Mesendoderm (in vitro differentiated cells): ENCODE measurements around the gene SAP30BP.

Source experiments
- DNase-seq: peaks from one replicate; pipeline ENCODE4 v3.0.0; 2013
- H2AK5ac ChIP-seq: 2 replicates; pipeline ENCODE4 v1.6.1; 2013; ENCODE audit warnings: low read length, inconsistent platforms
- H2BK120ac ChIP-seq: 2 replicates; pipeline ENCODE4 v1.6.1; 2013; ENCODE audit warnings: low read depth, mild to moderate bottlenecking, low read length, moderate library complexity, mixed read lengths
- H2BK15ac ChIP-seq: replicated peaks from 2 replicates; pipeline ENCODE4 v1.6.1; 2013; ENCODE audit warnings: low read depth, mild to moderate bottlenecking, moderate library complexity
- H2BK5ac ChIP-seq: 2 replicates; pipeline ENCODE4 v1.6.1; 2013; ENCODE audit warnings: low read length, inconsistent platforms
- H3K18ac ChIP-seq: 2 replicates; pipeline ENCODE4 v1.6.1; 2013; ENCODE audit warnings: mild to moderate bottlenecking, low read length, mixed read lengths
- H3K23ac ChIP-seq: one replicate; pipeline ENCODE4 v1.6.1; 2013; ENCODE audit warnings: low read length
- H3K27ac ChIP-seq: 2 replicates; pipeline ENCODE4 v1.5.1; 2013; ENCODE audit warnings: low read depth, mild to moderate bottlenecking, inconsistent platforms, low read length, moderate library complexity
- H3K27me3 ChIP-seq: 2 replicates; pipeline ENCODE4 v1.6.1; 2013; ENCODE audit warnings: low read length, control low read depth, mild to moderate bottlenecking, inconsistent platforms; ENCODE audit not compliant: insufficient read depth, poor library complexity
- H3K36me3 ChIP-seq: 2 replicates; pipeline ENCODE4 v1.6.1; 2013; ENCODE audit warnings: low read length, inconsistent platforms; ENCODE audit not compliant: control insufficient read depth, insufficient read depth
- H3K4ac ChIP-seq: one replicate; pipeline ENCODE4 v1.6.1; 2013; ENCODE audit warnings: low read depth, mild to moderate bottlenecking, low read length, moderate library complexity
- H3K4me1 ChIP-seq: 2 replicates; pipeline ENCODE4 v1.6.1; 2013; ENCODE audit warnings: low read depth, low read length, inconsistent platforms; ENCODE audit not compliant: control insufficient read depth
- H3K4me2 ChIP-seq: 2 replicates; pipeline ENCODE4 v1.6.1; 2013; ENCODE audit warnings: low read length
- H3K4me3 ChIP-seq: 2 replicates; pipeline ENCODE4 v1.5.1; 2013; ENCODE audit warnings: mild to moderate bottlenecking, low read length
- H3K56ac ChIP-seq: one replicate; pipeline ENCODE4 v1.6.1; 2013; ENCODE audit warnings: low read length
- H3K79me1 ChIP-seq: 2 replicates; pipeline ENCODE4 v1.6.1; 2013; ENCODE audit warnings: low read length, inconsistent platforms
- H3K79me2 ChIP-seq: 2 replicates; pipeline ENCODE4 v1.6.1; 2013; ENCODE audit warnings: mild to moderate bottlenecking, low read length; ENCODE audit not compliant: control insufficient read depth, insufficient read depth
- H3K9ac ChIP-seq: 2 replicates; pipeline ENCODE4 v1.6.1; 2013; ENCODE audit warnings: low read length, inconsistent platforms
- H4K5ac ChIP-seq: one replicate; pipeline ENCODE4 v1.6.1; 2013; ENCODE audit warnings: low read length
- H4K8ac ChIP-seq: one replicate; pipeline ENCODE4 v1.6.1; 2013; ENCODE audit warnings: low read depth, mild to moderate bottlenecking, control low read depth, low read length, moderate library complexity
- WGBS: extraction: QIAGEN DNeasy Blood & Tissue Kit; methylation state at CpG from one replicate; pipeline ENCODE4 v1.1.7; 2013; ENCODE audit warnings: low lambda C conversion rate, missing lambda C conversion rate; ENCODE audit not compliant: insufficient coverage; ENCODE audit errors: extremely low coverage; 5-methylcytosine and 5-hydroxymethylcytosine counted together

SAP30BP gene

GRCh38 chr17:75731086-75731715 lies 64.1 kb downstream of the SAP30BP start:
- Histone ChIP-seq H3K56ac (no peak overlapping the region), H4K5ac (no peak overlapping the region), H3K4ac (no peak overlapping the region), H2BK120ac (no peak overlapping the region), H4K8ac (no peak overlapping the region), H3K27ac (no peak overlapping the region), H3K36me3 (no peaks in the 10 kb centered on the region), H3K4me3 (no peak overlapping the region), H2BK5ac (no peak overlapping the region), H3K79me2 (no peaks in the 10 kb centered on the region), H3K9ac (no peak overlapping the region), H3K18ac (no peak overlapping the region), H2AK5ac (no peak overlapping the region), H3K4me2 (no peak overlapping the region), H3K4me1 (no peaks in the 10 kb centered on the region), H3K23ac (no peak overlapping the region), H2BK15ac (no peak overlapping the region), H3K79me1 (no peaks in the 10 kb centered on the region), H3K27me3 (no peaks in the 10 kb centered on the region)
- no CpG with 5 or more reads among the region's 26 CpGs for WGBS
- no peak for DNase-seq

- no peaks in the 10 kb centered on the region for H3K4me1 ChIP-seq
- no peak overlapping the region for H3K56ac ChIP-seq
- no peaks in the 10 kb centered on the region for H3K36me3 ChIP-seq
- H2AK5ac ChIP-seq, result no peak overlapping the region
- no peak overlapping the region for H2BK5ac ChIP-seq
- no peak overlapping the region for H4K5ac ChIP-seq
- H3K23ac ChIP-seq, result no peak overlapping the region
- H3K4ac ChIP-seq, result no peak overlapping the region
- no peaks in the 10 kb centered on the region for H3K79me1 ChIP-seq
- H2BK120ac ChIP-seq, result no peak overlapping the region
- WGBS, result no CpG with 5 or more reads among the region's 31 CpGs
- H3K18ac ChIP-seq, result no peak overlapping the region
- no peak overlapping the region for H3K4me2 ChIP-seq
- H3K4me3 ChIP-seq, result no peak overlapping the region
- no peak for DNase-seq
- H3K79me2 ChIP-seq, result no peaks in the 10 kb centered on the region
- no peak overlapping the region for H3K27ac ChIP-seq
- no peak overlapping the region for H2BK15ac ChIP-seq
- no peaks in the 10 kb centered on the region for H3K27me3 ChIP-seq
- no peak overlapping the region for H3K9ac ChIP-seq
- no peak overlapping the region for H4K8ac ChIP-seq
These were observed 64.8 kb downstream of the SAP30BP start for GRCh38 chr17:75731716-75732498.

GRCh38 chr17:75733471-75733870 lies 66.3 kb downstream of the SAP30BP start:
- Histone ChIP-seq H3K23ac (no peak overlapping the region), H3K9ac (no peak overlapping the region), H4K5ac (no peak overlapping the region), H2BK120ac (no peak overlapping the region), H3K79me2 (no peaks in the 10 kb centered on the region), H3K36me3 (no peaks in the 10 kb centered on the region), H3K4me1 (no peaks in the 10 kb centered on the region), H2BK5ac (no peak overlapping the region), H3K4ac (no peak overlapping the region), H2BK15ac (no peak overlapping the region), H2AK5ac (no peak overlapping the region), H3K27ac (no peak overlapping the region), H3K18ac (no peak overlapping the region), H3K56ac (no peak overlapping the region), H4K8ac (no peak overlapping the region), H3K79me1 (no peaks in the 10 kb centered on the region), H3K27me3 (no peaks in the 10 kb centered on the region), H3K4me3 (no peak overlapping the region), H3K4me2 (no peak overlapping the region)
- no CpG with 5 or more reads among the region's 18 CpGs for WGBS
- no peak for DNase-seq

- Histone ChIP-seq H3K9ac (no peak overlapping the region), H3K4me2 (no peak overlapping the region), H3K4ac (no peak overlapping the region), H3K79me1 (no peaks in the 10 kb centered on the region), H2BK15ac (no peak overlapping the region), H2BK120ac (no peak overlapping the region), H4K5ac (no peak overlapping the region), H3K4me3 (no peak overlapping the region), H2BK5ac (no peak overlapping the region), H3K36me3 (no peaks in the 10 kb centered on the region), H3K18ac (no peak overlapping the region), H3K79me2 (no peaks in the 10 kb centered on the region), H3K56ac (no peak overlapping the region), H3K23ac (no peak overlapping the region), H2AK5ac (no peak overlapping the region), H3K4me1 (no peaks in the 10 kb centered on the region), H4K8ac (no peak overlapping the region), H3K27ac (no peak overlapping the region), H3K27me3 (no peaks in the 10 kb centered on the region)
- no peak for DNase-seq
- WGBS, result no CpG with 5 or more reads among the region's 4 CpGs
These were observed 67.6 kb downstream of the SAP30BP start for GRCh38 chr17:75734674-75735294.

GRCh38 chr17:75736173-75736835 lies 69.2 kb downstream of the SAP30BP start:
- Histone ChIP-seq H3K4me2 (no peak overlapping the region), H3K36me3 (no peaks in the 10 kb centered on the region), H2BK5ac (no peak overlapping the region), H3K56ac (no peak overlapping the region), H3K18ac (no peak overlapping the region), H4K5ac (no peak overlapping the region), H3K4me1 (no peaks in the 10 kb centered on the region), H3K4ac (no peak overlapping the region), H2BK15ac (no peak overlapping the region), H2BK120ac (no peak overlapping the region), H3K4me3 (no peak overlapping the region), H4K8ac (no peak overlapping the region), H3K23ac (no peak overlapping the region), H3K27me3 (no peaks in the 10 kb centered on the region), H3K79me2 (no peaks in the 10 kb centered on the region), H3K79me1 (no peaks in the 10 kb centered on the region), H3K9ac (no peak overlapping the region), H3K27ac (no peak overlapping the region), H2AK5ac (no peak overlapping the region)
- DNase-seq, result no peak
- WGBS, result no CpG with 5 or more reads among the region's 26 CpGs
